ENCODE measurements around the gene DCTN3.
A peak's percentile ranks its signal among the peaks of the same experiment; 100 is the strongest.

The DCTN3 gene

DNA sequence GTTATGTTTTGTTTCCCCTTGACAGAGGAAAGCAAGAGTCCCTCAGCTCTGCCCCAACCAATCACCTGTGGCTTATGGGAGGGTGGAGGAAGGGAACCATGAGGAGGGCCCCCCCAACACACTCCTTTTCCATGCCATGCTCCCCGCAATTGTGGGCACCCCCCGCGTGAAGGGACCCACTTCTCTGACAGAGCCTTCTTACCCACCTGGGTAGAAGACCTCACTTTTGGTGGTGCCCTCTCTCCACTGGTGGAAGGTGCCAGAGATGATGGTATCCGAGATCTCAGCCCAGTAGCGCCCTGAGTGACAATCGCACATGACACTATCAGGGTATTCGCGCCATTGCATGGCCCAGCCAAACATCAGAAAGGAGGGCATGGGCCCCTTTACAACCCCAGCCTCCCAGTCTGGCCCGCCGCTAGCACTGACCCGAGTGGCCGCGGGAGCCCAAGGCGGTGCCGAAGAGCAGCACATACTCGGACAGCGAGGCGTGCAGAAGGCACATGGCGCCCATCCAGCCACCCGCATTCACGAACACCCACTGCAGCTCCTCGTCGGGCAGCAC, 16.6 kb upstream of the DCTN3 start:
- TF ChIP-seq, protein P1, sequence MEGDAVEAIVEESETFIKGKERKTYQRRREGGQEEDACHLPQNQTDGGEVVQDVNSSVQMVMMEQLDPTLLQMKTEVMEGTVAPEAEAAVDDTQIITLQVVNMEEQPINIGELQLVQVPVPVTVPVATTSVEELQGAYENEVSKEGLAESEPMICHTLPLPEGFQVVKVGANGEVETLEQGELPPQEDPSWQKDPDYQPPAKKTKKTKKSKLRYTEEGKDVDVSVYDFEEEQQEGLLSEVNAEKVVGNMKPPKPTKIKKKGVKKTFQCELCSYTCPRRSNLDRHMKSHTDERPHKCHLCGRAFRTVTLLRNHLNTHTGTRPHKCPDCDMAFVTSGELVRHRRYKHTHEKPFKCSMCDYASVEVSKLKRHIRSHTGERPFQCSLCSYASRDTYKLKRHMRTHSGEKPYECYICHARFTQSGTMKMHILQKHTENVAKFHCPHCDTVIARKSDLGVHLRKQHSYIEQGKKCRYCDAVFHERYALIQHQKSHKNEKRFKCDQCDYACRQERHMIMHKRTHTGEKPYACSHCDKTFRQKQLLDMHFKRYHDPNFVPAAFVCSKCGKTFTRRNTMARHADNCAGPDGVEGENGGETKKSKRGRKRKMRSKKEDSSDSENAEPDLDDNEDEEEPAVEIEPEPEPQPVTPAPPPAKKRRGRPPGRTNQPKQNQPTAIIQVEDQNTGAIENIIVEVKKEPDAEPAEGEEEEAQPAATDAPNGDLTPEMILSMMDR (IDR thresholded peaks at IDR 0.05; ENCODE audit: low read depth, low read length, missing control alignments) = no peak
- peak overlapping the region; percentile 93 for H3K4me3 ChIP-seq (replicated peaks; ENCODE audit: low read depth, low read length)
- DNase-seq (ENCODE audit: extremely low read depth, low read depth) = no peak

- H3K4me3 ChIP-seq (replicated peaks; ENCODE audit: low read depth, low read length) = peak overlapping the region; percentile 93
- no peak for DNase-seq (ENCODE audit: extremely low read depth, low read depth)
- TF ChIP-seq, protein P1 (IDR thresholded peaks at IDR 0.05; ENCODE audit: low read depth, low read length, missing control alignments) = no peak
These were observed 15.3 kb upstream of the DCTN3 start for GRCh38 chr9:34635556-34635955.

GRCh38 chr9:34634551-34635248, 14.4 kb upstream of the DCTN3 start:
- TF ChIP-seq, protein P1 (IDR thresholded peaks at IDR 0.05; ENCODE audit: low read depth, low read length, missing control alignments) = no peak
- H3K4me3 ChIP-seq (replicated peaks; ENCODE audit: low read depth, low read length) = no peak overlapping the region
- no peak for DNase-seq (ENCODE audit: extremely low read depth, low read depth)

DNA sequence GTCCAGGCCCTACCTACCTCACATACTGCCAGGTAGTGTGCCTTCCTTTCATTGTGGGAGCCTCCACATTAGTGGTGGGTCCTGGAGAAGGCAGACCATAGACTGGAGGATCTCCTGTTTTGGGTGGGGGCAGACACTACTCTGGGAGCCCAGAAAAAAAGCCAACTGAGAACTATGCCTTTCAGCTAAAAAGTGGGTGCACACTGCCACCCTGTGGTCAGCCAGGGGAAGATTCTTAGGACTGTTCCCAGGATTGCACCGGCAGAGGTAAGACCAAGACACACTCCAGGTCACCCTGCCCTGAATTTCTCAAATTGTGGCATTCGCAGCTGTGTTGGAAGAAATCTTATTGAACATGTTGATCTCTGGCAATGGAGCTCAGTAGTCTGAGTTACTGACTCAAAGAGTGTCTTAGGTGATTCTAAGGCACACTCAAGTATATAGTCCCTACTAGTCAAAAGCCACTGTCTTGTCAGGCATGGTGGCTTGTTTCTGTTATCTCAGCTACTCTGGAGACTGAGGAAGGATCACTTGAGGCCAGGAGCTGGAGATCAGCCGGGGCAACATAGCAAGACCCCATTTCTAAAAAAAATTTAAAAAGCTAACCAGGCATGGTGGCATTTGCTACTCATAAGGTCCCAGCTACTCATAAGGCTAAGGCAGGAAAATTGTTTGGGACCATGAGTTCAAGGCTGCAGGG, 13.7 kb upstream of the DCTN3 start:
- TF ChIP-seq, protein P1 (IDR thresholded peaks at IDR 0.05; ENCODE audit: low read depth, low read length, missing control alignments) = peak; percentile 89
- no peak overlapping the region for H3K4me3 ChIP-seq (replicated peaks; ENCODE audit: low read depth, low read length)
- DNase-seq (ENCODE audit: extremely low read depth, low read depth) = no peak

DNA sequence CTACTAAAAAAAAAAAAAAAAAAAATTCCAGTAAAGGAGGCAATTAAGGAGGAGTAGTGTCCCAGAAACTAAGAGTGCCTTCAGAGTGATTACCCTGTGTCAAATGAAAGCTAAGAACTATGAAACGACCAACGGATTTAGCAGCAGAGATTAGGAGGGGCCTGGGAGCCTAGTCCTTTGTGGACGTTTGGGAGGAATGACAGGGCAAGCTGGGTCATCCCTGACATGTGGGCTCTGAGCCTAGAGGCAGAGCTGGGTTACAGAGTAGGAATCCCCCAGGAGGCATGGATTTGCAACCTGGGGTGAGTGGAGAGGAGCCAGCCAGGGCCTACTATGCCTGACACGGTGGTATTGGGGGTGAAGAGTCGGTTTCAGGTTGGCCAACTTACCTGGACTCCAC, 12.9 kb upstream of the DCTN3 start:
- no peak overlapping the region for H3K4me3 ChIP-seq (replicated peaks; ENCODE audit: low read depth, low read length)
- TF ChIP-seq, protein P1 (IDR thresholded peaks at IDR 0.05; ENCODE audit: low read depth, low read length, missing control alignments) = no peak
- DNase-seq (ENCODE audit: extremely low read depth, low read depth) = no peak

DNA sequence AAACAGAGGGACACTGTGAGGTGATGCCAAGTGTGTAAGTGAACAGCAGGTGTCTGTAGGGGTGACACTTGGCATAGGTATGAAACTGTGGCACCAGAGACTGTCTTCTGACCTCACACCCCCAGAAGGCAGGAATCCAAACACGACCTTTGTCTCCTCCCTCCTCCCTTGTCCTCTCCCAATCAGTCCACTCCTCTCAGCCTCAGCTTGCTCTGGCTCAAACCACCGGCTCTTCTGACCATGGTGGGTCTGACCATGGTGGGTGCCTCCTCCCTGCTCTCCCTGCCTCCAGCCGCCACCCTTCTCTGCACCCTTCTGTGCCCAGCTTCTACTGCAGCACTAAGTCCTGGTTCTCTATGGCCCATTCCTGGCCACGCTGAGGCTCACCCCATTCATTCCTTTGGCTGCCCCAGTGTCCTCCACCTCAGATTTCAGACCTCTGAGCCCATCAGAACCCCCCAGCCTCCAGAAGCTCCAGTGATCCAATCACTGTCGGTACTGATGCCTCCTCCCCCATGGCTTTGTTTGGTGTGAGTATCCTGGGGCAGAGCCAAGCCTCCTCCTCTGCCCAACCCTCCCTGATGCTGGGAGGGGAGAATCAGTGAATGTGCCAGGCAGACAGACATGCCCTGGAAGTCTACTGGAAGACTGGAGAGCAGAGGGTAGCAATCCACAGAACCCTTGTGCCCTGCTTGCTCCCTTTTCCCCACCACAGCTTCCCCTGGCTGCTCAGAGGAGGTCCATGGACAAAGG, 10.3 kb upstream of the DCTN3 start:
- no peak for DNase-seq (ENCODE audit: extremely low read depth, low read depth)
- TF ChIP-seq, protein P1 (IDR thresholded peaks at IDR 0.05; ENCODE audit: low read depth, low read length, missing control alignments) = no peak
- H3K4me3 ChIP-seq (replicated peaks; ENCODE audit: low read depth, low read length) = no peak overlapping the region
